DND-41 (cell line): Measurements from ENCODE around the gene PRPF40B.

Source experiments
- ATAC-seq: fragments of 200-7000 bp; cut with Tn5 transposase; 3 replicates; pipeline ENCODE4 v1.9.1; 2021; ENCODE audit warnings: low read depth; ENCODE audit not compliant: insufficient read depth
- DNase-seq: peaks from one replicate; pipeline ENCODE4 v3.0.0-alpha.2; 2020
- H2AFZ ChIP-seq: 2 replicates; pipeline ENCODE4 v1.6.0; 2012; ENCODE audit warnings: low read depth, low read length
- H3K27ac ChIP-seq: 2 replicates; pipeline ENCODE4 v1.5.1; 2012; ENCODE audit warnings: low read length, inconsistent platforms
- H3K27me3 ChIP-seq: fragments of 200-600 bp; sonication (generic); 2 replicates; pipeline ENCODE4 v1.6.0; 2012; ENCODE audit warnings: low read length, mild to moderate bottlenecking, inconsistent platforms; ENCODE audit not compliant: insufficient read depth, poor library complexity
- H3K36me3 ChIP-seq: 2 replicates; pipeline ENCODE4 v1.5.1; 2012; ENCODE audit warnings: low read length, inconsistent platforms; ENCODE audit not compliant: insufficient read depth
- H3K4me1 ChIP-seq: 2 replicates; pipeline ENCODE4 v1.5.1; 2012; ENCODE audit warnings: mild to moderate bottlenecking, low read length; ENCODE audit not compliant: insufficient read depth
- H3K4me2 ChIP-seq: 2 replicates; pipeline ENCODE4 v1.6.0; 2012; ENCODE audit warnings: mild to moderate bottlenecking, moderate library complexity, low read length, inconsistent platforms; ENCODE audit not compliant: insufficient read depth
- H3K4me3 ChIP-seq, 2 experiments: fragments of 200-600 bp in 1 of 2; shearing (Covaris generic) in 1 of 2; 2 replicates each; pipeline ENCODE4 v1.5.1; 2012 to 2016; ENCODE audit warnings: inconsistent platforms in 2 of 2, low read length in 2 of 2, mild to moderate bottlenecking in 2 of 2, low read depth in 1 of 2, moderate library complexity in 1 of 2
- H3K79me2 ChIP-seq: 2 replicates; pipeline ENCODE4 v1.6.0; 2012; ENCODE audit warnings: low read length, inconsistent platforms; ENCODE audit not compliant: insufficient read depth
- H3K9ac ChIP-seq: 2 replicates; pipeline ENCODE4 v1.6.0; 2012; ENCODE audit warnings: low read depth, mild to moderate bottlenecking, inconsistent platforms, low read length, moderate library complexity
- H3K9me3 ChIP-seq: 2 replicates; pipeline ENCODE4 v1.5.1; 2012; ENCODE audit warnings: low read length, moderate library complexity, mild to moderate bottlenecking, inconsistent platforms; ENCODE audit not compliant: insufficient read depth, severe bottlenecking
- H4K20me1 ChIP-seq: 2 replicates; pipeline ENCODE4 v1.6.0; 2012; ENCODE audit warnings: low read length; ENCODE audit not compliant: insufficient read depth
- EZH2 ChIP-seq: IDR thresholded peaks from 3 replicates; pipeline ENCODE4 v1.6.1; 2012; ENCODE audit warnings: borderline replicate concordance, low read depth, mild to moderate bottlenecking, moderate library complexity, low read length, inconsistent platforms; ENCODE audit not compliant: severe bottlenecking
- TF ChIP-seq, protein P1 (sequence below): IDR thresholded peaks from 2 replicates; pipeline ENCODE4 v1.5.1; 2012; ENCODE audit warnings: borderline replicate concordance, low read length, moderate library complexity, mild to moderate bottlenecking; ENCODE audit not compliant: poor library complexity, severe bottlenecking; ENCODE audit errors: extremely low read depth

PRPF40B gene

DNA sequence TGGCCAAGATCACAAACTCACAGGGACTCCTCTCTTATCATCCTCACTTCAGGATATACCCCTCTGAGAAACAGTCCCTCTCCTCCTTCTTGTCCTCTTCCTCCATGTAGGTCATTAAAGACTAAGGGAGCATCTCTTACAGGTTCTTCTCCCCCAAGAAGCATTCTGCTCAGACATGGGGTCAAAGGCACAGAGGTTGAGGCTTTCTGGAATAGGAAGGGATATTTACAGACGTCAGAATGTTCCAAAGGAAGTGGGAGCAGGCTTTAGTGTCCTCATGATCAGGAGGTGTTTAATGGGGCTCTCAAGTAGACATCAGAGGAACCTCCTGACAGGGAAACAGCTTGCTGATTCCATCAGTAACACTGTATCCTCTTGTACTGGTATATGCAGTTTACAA lies 36.4 kb downstream of the PRPF40B start:
- no peak for DNase-seq
- TF ChIP-seq EZH2, result no peak
- TF ChIP-seq, protein P1, sequence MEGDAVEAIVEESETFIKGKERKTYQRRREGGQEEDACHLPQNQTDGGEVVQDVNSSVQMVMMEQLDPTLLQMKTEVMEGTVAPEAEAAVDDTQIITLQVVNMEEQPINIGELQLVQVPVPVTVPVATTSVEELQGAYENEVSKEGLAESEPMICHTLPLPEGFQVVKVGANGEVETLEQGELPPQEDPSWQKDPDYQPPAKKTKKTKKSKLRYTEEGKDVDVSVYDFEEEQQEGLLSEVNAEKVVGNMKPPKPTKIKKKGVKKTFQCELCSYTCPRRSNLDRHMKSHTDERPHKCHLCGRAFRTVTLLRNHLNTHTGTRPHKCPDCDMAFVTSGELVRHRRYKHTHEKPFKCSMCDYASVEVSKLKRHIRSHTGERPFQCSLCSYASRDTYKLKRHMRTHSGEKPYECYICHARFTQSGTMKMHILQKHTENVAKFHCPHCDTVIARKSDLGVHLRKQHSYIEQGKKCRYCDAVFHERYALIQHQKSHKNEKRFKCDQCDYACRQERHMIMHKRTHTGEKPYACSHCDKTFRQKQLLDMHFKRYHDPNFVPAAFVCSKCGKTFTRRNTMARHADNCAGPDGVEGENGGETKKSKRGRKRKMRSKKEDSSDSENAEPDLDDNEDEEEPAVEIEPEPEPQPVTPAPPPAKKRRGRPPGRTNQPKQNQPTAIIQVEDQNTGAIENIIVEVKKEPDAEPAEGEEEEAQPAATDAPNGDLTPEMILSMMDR, result no peak
- H4K20me1 ChIP-seq, result no peaks in the 10 kb centered on the region
- no peak overlapping the region for H3K9ac ChIP-seq
- H2AFZ ChIP-seq, result no peak overlapping the region
- peaks cover 31% of the 10 kb centered on the region for H3K4me1 ChIP-seq
- peaks cover 4% of the 10 kb centered on the region; the same call in 1 of the 2 replicates for H3K79me2 ChIP-seq
- no peak for ATAC-seq
- H3K9me3 ChIP-seq, result no peaks in the 10 kb centered on the region
- peaks cover 50% of the 10 kb centered on the region for H3K36me3 ChIP-seq
- no peaks in the 10 kb centered on the region for H3K27me3 ChIP-seq
- H3K4me2 ChIP-seq, result no peak overlapping the region
- H3K4me3 ChIP-seq, result no peak overlapping the region
- no peak overlapping the region for H3K27ac ChIP-seq

DNA sequence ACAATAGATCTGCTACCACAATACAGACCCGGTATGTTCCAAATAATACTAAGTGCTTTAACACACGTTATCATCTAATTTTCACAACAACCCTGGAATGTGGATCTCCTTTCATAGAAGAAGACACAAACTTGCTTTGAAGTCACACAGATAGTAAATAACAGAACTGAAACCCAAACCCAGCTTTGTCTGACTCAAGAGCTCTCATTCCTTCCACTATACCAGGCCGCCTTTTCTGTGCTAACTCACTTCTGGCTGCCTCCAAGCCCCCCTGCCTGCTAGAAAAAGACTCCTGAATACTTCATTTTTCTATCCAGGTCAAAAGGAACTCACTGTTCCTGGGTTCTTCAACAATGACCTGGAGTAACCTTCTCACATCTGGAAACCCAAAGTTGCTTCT lies 37.8 kb downstream of the PRPF40B start:
- ATAC-seq, result no peak
- TF ChIP-seq, protein P1, result no peak
- TF ChIP-seq EZH2, result no peak
- Histone ChIP-seq H2AFZ (no peak overlapping the region), H3K79me2 (peaks cover 4% of the 10 kb centered on the region; the same call in 1 of the 2 replicates), H3K4me1 (peaks cover 33% of the 10 kb centered on the region), H4K20me1 (no peaks in the 10 kb centered on the region), H3K9ac (no peak overlapping the region), H3K27ac (no peak overlapping the region), H3K27me3 (no peaks in the 10 kb centered on the region), H3K4me3 (no peak overlapping the region), H3K4me2 (no peak overlapping the region), H3K9me3 (no peaks in the 10 kb centered on the region), H3K36me3 (peaks cover 50% of the 10 kb centered on the region)
- no peak for DNase-seq

DNA sequence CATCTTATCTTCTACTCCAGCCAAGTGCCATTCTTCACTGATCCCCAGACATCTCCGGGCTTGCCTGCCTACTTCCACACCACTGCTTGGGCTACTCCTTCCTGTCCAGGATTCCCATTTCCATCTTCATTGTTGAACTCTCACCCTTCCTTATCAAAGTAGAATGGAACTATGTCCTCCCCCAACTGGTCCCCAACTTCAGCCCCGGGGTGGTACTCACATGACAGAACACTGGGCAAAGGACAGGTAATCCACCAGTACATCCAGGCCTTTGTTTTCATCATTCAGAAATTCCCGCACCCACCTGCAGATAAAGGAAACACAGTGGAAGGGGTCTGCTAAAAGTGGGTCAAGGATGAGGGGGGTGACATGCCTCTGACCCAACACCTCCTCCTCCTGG lies 38.4 kb downstream of the PRPF40B start:
- H3K4me1 ChIP-seq, result peaks cover 33% of the 10 kb centered on the region

More for the DNA sequence above, 38.4 kb downstream of the PRPF40B start:
- no peak overlapping the region for H3K4me3 ChIP-seq
- ATAC-seq, result no peak
- no peak overlapping the region for H2AFZ ChIP-seq
- no peak overlapping the region for H3K4me2 ChIP-seq
- peaks cover 44% of the 10 kb centered on the region for H3K36me3 ChIP-seq
- no peak overlapping the region for H3K9ac ChIP-seq
- H3K9me3 ChIP-seq, result no peaks in the 10 kb centered on the region
- no peak for TF ChIP-seq EZH2
- TF ChIP-seq, protein P1, result no peak
- H3K27me3 ChIP-seq, result no peaks in the 10 kb centered on the region
- DNase-seq, result no peak
- peaks cover 4% of the 10 kb centered on the region; the same call in 1 of the 2 replicates for H3K79me2 ChIP-seq
- H4K20me1 ChIP-seq, result no peaks in the 10 kb centered on the region
- peak overlapping the region; percentile 90 for H3K27ac ChIP-seq
